ENCODE measurements around the gene RNF182.
A peak's percentile ranks its signal among the peaks of the same experiment; 100 is the strongest.
"Not testable (repeated sequence)": the region's sequence is repeated elsewhere in the genome, so short reads cannot be mapped to it uniquely, and the experiment has no call there.

The RNF182 gene, protein sequence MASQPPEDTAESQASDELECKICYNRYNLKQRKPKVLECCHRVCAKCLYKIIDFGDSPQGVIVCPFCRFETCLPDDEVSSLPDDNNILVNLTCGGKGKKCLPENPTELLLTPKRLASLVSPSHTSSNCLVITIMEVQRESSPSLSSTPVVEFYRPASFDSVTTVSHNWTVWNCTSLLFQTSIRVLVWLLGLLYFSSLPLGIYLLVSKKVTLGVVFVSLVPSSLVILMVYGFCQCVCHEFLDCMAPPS

DNA sequence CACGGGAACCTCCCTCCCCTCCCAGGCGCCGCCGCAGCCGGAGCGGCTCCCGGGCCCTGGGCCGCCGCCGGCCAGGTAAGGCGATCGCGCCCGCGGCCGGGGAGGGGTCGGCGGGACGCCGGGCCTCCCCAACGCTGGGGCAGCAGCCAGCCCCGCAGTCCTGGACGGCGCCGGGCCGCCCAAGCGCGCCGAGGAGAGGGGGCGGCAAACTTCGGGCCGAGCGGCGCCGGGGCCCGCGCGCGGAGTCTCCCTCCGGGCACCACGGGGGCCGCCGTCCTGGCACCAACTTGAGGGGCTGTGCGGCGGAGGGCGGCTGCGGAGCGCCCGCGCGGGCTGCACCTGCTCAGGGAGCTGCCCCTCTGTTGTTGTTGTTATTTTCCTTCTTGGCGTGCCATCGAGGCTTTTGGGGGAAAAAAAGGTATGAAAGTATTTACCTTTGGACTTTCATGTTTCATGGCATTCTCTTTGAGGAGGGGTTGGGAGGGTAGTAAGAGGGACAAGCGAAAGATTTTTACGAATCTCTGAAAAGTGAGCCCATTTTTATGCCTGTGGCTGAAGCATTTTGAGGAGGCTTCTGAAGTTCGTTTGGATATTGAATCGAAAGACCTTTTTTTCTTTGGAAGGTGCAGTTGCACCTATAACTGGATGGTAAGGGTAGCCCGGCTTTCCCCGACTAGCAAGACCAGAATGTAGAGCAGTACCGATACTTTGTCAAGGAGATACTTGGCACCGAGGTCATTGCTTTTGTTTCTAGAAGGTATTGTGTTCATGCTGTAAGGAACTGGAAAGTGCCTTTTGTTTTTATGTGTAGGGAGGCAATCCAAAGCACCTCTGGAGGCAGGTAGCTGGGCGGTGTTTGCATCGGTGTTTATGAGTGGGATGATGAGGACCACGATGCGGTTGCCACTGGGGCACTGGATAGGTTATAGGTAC is at the start of gene RNF182:
RNF182 (plus strand) TSS at position 4 of the 933 bp plus-strand sequence. CDS start 52,168 bp downstream, outside the sequence.
- DNase-seq, result peak; percentile 34

DNA sequence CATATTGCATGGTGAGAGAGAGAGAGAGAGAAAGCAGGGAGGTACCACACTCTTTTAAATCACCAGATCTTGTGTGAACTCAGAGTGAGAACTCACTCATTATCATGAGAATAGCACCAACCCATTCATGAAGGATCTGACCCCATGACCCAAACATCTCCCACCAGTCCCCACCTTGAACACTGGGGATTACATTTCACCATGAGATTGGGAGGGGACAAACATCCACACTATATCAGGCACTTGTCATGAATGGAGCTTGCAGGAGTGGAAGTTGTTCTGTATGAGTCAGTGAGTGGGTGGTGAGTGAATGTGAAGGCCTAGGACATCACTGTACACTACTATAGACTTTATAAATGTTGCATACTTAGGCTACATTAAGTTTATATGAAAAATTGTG is 47.7 kb upstream of the RNF182 start:
- no peak for DNase-seq

DNA sequence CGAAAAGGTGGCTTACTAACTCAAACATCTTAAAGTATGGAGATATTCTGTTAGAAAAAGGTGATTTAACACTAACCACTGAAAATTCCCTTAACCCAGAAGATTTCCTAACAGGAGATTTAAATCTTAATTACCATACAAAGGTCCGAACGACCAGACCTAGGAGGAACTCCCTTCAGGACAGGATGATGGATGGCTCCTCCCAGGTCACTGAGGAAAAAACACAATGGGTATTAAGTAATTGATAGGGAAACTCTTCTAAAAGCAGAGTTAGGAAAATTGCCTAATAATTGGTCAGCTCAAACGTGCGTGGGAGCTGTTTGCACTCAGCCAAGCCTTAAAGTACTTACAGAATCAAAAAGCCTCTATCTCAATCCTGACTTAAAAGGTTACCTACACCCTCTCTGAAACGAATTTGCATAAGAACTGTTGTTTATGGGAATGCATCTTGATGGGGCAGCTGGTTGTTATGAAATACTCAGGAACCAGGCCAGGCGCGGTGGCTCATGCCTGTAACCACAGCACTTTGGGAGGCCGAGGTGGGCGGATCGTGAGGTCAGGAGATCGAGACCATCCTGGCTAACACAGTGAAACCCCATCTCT is 44.6 kb upstream of the RNF182 start:
- DNase-seq, result not testable (repeated sequence)

DNA sequence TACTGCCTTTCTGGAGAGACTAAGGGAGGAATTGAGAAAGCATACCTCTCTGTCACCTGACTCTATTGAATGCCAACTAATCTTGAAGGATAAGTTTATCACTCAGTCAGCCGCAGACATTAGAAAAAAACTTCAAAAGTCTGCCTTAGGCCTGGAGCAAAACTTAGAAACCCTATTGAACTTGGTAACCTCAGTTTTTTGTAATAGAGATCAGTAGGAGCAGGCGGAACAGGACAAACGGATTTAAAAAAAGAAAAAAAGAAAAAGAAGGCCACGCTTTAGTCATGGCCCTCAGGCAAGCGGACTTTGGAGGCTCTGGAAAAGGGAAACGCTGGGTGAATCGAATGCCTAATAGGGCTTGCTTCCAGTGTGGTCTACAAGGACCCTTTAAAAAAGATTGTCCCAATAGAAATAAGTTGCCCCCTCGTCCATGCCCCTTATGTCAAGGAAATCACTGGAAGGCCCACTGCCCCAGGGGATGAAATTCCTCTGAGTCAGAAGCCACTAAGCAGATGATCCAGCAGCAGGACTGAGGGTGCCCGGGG is 43.1 kb upstream of the RNF182 start:
- no peak for DNase-seq

DNA sequence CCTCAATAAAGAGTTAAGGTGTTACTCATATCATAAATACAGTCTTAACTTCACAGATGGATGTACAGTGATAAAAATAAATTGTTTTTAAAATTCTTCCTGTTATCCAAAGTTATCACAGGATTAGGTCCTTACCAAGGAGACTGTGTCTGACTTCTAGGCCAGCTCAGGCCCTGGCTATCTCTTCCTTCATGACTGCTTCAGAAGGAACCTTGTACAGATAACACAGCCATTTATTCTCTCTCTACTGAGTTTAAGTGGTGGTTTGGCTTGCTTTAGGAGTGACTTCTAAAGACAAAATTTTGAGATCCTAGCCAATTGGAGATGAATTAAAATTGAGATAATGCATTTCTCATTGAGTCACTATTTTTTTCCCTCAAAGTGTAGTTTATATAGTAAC is 40.8 kb upstream of the RNF182 start:
- no peak for DNase-seq

DNA sequence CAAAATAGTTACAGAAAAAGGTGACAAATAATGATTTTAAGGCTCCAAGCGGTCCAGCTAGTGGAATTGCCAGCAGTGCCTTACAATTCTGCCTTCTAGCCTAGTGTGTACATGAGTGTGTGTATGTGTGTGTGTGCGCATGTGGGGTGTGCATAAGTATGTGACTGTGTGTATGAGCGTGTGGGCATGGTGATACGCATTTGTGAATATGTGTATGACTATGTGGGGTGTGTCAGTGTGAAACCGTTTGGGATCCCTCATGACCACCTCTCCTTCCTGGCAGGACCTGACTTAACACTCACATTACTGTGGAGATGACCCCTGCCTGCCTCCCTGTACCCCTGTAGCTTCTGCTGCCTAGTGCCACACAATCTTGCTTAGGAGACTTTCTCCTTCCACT is 40.4 kb upstream of the RNF182 start:
- DNase-seq, result no peak

DNA sequence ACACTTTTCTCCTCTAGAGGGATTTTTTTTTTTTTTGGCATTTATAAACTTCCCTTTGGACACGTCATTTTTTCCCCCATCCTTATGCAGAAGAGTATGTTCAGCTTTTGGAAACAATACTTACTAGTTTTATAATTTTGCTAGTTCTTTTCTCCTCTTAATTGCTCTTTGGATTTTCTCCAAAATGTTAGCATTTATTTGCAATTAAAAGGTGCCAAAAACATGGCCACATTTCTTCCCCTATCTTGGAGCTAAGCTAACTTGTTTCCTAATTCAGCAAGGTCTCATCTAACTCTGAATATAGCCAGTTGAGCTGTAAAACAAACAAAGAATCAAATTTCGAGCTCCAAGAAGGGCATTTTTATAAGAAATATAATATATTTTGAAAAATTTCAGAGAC is 39.2 kb upstream of the RNF182 start:
- DNase-seq, result no peak

DNA sequence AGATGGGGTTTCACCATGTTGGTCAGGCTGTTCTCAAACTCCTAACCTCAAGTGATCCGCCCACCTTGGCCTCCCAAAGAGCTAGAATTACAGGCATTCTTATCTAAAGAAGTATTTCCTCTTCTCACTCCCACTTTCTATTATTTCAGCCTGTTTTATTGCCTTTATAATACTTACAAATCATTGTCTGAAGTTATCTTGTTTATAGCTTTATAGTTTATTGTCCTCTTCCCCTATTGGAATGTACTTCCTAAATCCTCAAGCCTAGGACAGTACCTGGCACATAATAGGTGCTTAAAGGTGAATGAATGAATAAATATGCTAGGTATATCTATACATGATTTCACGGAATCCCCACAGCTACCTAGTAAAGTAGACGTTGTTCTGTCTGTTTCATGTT is 37.8 kb upstream of the RNF182 start:
- no peak for DNase-seq

DNA sequence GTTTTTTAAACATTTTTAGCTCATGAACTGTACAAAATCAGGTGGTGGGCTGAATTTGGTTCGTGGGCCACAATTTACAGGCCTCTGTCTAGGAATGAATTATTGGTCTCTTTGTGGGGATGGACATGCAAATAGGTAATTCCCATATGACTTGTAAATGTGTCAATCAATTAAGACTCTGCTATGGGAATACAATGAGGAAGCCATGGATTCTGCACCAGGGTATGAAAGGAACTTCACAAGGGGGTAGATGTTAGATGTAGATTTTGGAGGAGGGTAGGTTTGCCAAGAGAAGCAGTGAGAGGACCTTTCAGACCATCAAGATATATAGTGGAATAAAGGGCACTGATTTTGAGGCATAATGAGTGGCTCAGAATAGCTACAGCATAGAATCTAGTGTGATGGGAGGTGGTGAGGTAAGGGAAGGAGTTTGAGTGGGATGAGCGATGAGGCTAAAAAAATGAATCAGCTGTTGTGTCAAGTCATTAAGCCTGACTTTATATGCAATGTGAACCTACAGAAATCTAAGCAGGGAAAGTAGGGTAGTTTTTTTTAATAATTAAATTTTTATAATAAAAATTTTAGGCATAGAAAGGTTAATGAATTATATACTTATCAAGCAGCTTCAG is 32.6 kb upstream of the RNF182 start:
- DNase-seq, result no peak

DNA sequence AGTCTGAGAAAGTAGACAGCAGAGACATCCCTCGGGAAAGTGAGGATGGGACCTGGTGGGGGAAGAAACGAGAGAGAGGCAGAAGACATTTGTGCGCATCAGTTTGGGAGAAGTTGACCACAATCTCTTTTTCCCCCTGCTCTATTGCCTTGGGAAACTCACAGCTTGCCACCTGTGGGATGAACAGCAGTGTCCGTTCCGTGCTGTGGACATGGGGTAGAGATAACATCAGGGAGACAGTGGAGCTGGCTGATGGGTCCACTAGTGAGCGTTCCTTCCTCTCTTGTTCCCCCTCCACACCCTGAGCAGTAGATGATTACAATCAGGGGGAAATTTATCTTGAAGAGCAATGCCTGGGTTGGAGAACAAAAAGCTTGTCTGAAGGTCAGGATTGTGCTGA is 21.8 kb upstream of the RNF182 start:
- no peak for DNase-seq

DNA sequence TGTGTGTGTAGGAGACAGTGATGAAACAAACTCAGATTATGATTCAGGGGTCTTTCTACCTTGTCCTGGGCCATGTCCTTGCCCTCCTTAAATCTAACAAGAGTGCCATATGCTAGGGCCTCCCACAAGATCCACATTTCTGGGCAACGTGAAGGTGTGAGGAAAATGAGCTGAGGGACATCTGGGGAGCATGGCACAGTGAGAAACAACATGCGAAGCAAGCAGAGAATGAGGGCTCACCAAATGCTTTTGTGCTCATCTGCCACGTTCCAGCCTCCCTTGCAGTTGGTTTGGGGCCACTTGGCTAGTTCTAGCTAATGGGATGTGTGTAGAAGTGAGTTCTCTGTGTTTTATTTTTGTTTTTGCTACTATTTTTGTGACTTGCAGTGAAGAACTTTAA is 21.4 kb upstream of the RNF182 start:
- no peak for DNase-seq

DNA sequence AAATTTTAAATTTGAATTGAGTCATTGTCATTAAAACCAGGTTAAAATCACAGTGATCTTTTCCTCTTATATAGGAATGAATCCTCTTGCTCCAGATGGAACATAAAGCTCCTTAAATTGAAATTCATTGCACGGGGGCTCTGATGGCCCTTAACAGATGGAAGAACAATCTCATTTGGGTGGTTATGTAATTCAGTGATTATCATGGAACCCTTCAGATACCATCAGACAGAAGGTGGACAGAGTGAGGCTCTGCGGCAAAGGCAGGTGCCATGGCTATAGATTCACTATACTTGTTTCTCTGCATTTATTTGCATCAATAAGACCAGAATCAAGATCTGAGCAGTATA is 17.8 kb upstream of the RNF182 start:
- no peak for DNase-seq

DNA sequence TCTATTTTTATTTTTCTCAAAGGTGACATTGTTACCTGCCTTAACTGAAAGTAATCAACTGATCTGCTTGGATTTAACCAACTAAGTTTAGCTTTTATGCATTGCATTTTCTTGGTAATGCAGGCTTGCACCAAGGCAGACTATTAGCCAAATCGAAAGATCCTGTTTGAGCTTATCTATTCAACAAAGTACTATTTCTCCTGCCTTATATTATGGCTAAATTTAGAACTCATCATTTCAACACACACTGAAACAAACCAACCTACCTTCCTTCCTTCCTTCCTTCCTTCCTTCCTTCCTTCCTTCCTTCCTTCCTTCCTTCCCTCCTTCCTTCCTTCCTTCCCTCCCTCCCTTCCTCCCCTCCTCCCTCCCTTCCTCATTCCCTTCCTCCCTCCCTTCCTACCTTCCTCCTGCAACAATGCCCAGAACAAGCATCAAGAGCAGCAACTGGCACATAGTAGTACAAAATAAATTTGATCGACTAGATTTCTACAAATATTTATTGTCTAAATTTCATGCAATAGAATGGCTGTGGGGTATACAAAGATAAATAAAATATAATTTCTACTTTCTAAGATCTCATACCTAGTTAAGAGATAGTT is 17.0 kb upstream of the RNF182 start:
- no peak for DNase-seq

DNA sequence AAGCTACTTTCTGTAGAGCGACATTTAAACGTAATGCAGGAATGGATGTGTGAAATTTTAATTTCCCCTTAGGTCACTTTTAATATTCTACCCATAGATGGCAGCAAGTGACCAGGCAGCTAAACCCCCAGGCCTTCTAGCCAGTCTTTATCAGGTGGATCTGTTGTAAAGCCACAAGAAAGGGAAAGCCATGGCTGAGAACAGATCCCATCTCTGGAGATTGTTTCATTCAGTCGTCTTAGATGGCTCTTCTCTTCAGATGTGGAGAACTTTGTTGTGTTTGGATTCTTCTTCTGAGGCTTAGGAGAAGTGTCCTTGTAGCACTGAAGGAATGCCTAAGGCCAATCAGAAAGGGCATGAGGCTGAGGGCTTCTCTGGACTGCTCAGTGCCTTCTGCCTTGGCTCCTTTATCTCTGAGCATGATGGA is 15.8 kb upstream of the RNF182 start:
- DNase-seq, result peak; percentile 66

DNA sequence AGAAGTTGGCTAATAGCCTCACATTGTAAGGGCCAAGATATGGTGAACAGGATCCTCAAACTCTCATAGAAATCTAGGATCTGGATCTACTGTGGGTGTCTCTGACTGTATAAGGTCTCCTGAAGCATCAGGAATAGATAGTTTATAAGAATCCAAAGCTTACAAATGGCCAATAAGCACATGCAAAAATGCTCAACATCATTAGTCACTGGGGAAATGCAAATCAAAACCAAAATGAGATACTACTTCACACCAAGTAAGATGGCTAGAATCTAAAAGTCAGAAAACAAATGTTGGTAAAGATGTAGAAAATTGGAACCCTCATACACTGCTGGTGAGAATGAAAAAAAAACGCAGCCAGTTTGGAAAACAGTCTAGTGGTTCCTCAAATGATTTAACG is 14.3 kb upstream of the RNF182 start:
- DNase-seq, result no peak

DNA sequence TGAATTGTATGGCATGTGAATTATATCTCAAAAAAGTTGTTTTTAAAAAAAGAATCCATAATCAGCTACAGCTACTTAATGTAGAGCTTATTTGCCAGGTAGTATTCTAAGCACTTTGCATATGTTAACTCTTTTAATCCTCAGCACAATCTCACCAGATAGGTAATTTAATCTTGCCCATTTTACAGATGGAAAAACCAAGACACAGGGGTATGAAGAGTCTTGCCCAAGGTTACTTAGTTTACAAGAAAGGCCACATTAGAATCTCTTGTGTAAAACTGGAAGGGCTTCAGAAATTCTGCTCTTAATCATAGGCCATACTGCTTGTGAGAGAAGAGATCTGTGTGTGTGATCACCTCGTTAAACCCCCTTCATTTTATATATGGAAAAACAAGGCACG is 13.4 kb upstream of the RNF182 start:
- DNase-seq, result no peak

DNA sequence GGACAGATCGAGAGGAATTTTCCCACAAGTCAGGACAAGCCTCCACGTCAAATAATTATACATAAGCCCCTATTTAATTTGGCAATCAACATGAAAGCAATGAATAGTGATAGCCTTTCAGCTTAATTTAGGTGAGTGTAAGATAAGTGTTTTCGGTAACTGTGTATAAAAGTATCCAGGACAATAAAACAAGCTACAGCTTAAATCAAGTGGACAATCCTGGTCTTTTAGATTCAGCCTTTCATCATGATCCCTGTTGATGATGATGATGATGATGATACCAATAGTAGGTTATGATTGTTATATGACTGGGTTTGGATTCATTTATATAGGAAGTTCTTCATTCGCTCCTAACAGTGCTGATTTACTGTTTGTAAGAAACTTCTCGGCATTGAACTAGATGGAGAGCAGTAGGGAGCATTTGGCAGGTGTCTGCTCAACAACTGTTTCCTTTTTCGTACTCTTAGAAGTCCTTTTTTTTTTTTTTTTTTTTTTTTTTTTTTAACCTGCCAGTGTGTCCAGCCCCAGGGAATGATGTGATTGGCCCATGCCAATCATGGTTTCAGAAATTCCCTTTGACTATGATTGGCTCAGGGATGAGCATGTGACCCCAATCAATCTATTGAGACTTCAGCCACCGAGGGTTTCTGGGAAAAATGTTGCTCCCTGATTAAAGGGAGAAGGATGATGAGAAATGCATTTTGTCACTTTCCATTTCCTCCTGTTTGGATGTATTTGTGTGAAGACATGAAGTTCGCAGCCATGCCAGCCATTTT is 11.3 kb upstream of the RNF182 start:
- no peak for DNase-seq

DNA sequence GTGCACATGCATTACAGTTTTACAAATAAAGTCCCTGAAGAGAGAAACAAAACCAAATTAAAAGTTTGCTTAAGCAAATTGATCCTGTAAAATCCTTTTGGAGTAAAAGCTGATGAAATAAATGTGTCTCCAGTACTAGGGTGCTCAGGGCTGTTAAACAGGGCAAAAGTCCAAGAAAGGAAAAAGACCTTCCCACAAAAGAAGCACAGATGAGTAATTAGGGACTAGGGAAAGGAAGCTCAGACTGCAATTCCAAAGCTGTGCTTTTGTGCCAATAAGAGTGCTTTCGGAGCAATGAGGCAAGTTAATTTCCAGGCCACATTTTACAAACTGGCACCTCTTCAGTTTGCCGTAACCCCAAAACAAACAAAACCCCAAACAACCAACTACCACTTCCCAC is 10.4 kb upstream of the RNF182 start:
- no peak for DNase-seq

DNA sequence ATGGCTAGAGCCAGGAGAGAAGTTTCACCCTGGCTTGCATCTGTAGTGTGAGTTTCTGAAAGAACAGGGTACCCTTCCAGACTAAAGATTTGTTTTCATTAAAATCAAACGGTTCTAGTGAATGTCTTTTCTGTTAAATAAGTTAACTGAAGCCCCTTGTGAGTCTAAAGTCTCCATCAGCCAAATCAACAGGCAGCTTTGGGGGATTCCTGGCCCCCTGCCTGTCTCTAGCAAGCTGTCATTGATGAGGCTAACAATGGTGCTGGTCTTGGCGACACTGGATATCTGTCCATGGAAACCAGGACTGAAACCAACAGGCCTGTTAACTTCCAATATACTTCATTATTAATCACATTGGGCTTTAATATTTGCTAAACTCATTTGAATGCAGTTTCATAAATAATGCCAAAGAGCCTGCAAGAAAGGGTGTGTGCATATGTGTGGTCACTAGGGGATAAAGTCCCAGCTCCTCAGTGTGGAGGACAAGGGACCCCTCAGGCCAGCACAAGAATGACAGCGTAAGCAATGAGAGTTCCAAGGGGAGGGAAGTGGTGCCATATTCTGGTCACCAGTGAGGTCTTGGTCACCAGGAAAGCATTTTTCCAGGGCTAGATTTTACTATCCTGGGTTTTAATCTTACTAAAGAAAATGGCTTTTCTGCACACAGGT is 9.1 kb upstream of the RNF182 start:
- DNase-seq, result no peak

DNA sequence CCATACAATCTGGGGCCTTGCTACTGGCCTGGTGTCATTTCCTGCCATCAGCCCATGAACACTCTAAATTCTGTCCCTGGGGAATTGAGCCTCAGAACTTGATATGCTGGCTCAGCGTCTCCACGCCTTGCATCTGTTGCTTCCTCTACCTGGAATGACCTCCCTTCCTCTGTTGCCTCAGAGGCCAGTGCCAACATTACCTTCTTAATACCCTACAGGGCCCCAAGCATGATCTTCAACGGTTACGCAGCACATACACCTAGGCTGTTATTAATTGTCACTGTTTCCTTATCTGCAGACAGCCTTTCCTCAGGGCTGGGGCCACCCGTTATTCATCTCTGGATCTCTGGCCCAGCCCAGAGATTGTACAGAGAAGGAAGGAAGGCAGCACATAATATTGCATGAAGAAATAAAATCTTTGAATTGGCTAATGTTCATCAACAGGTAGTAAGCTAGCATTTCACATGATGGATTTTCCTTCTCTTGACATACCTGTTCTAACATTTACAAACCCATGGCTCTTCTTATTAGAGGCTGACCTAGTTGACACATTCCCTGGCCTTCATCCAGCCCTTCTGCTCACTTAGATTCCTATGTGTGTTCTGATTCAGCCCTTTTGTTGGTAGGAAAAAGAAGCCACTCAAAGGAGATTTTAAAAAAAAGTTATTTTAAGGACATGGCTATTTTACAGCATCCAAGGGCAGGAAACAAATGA is 8.4 kb upstream of the RNF182 start:
- DNase-seq, result peak; percentile 2

DNA sequence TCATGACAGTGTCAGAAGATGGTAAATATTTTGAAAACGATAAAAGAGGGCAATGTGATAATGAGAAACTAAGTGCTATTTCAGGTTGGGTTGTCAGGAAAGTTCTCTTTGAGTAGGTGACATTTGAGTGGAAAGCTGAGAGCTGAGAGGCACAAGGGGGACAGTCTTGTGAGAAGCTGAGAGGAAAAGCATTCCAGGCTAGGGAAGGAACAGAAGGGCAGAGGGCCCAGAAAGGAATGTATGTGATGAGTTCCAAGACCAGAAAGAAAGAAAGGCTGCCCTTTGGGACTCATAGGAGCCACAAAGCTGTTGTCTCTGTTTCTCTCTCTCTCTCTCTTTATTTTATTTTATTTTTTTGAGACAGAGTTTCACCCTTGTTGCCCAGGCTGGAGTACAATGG is 7.6 kb upstream of the RNF182 start:
- no peak for DNase-seq

Data from NCI-H1436 (cell line).